ENCODE measurements around the gene ADCK1. TPM values are rescaled to one million over a fixed set of nuclear protein-coding genes. Genes with fewer than 3 reads are reported as not detected.

Gene ADCK1
- total RNA-seq, 2 experiments from 2014 or later = 7.1 to 8.7 TPM

GRCh38 chr14:77917491-77918201 lies 117.7 kb downstream of the ADCK1 start:
- H3K36me3 ChIP-seq (ENCODE audit: insufficient read depth, low read length) = no peaks in the 10 kb centered on the region
- no peak for ATAC-seq (ENCODE audit: poor library complexity)
- POLR2A ChIA-PET = no interaction called here

GRCh38 chr14:77918448-77918847 lies 118.5 kb downstream of the ADCK1 start:
- H3K36me3 Mint-ChIP-seq (ENCODE audit: low read depth) = peaks cover 55% of the 10 kb centered on the region
- ChIA-PET POLR2A (no interaction called here), CTCF (no interaction called here)
- H3K4me1 Mint-ChIP-seq (ENCODE audit: low read depth) = no peaks in the 10 kb centered on the region
- H3K4me3 Mint-ChIP-seq = no peak overlapping the region
- Histone ChIP-seq H3K4me1 (ENCODE audit: insufficient read depth, low read length) (no peaks in the 10 kb centered on the region), H3K36me3 (ENCODE audit: insufficient read depth, low read length) (no peaks in the 10 kb centered on the region), H3K27ac (ENCODE audit: low read depth in 1 of 2, low read length in 2 of 2) (no peak overlapping the region), H3K27me3 (ENCODE audit: control insufficient read depth in 1 of 2, insufficient read depth in 2 of 2, low read length in 2 of 2) (no peaks in the 10 kb centered on the region), H3K9me3 (ENCODE audit: control insufficient read depth in 1 of 2, insufficient read depth in 1 of 2, low read length in 2 of 2) (peaks cover 0 to 4% of the 10 kb centered on the region in 2 experiments), H3K4me3 (ENCODE audit: low read length) (no peak overlapping the region)
- DNase-seq (no peak), ATAC-seq (ENCODE audit: poor library complexity) (no peak)
- H3K27me3 Mint-ChIP-seq = no peaks in the 10 kb centered on the region
- intact Hi-C loops (cut with DNase I, micrococcal nuclease) = no loop called here
- TF ChIP-seq CTCF (IDR thresholded peaks at IDR 0.05) = no peak
- no peaks in the 10 kb centered on the region for H3K9me3 Mint-ChIP-seq
- no peak overlapping the region for H3K27ac Mint-ChIP-seq

More at GRCh38 chr14:77917491-77918201, 117.7 kb downstream of the ADCK1 start:
- Mint-ChIP-seq H3K27me3 (no peaks in the 10 kb centered on the region), H3K36me3 (ENCODE audit: low read depth) (peaks cover 51% of the 10 kb centered on the region), H3K9me3 (no peaks in the 10 kb centered on the region), H3K4me1 (ENCODE audit: low read depth) (no peaks in the 10 kb centered on the region), H3K27ac (no peak overlapping the region), H3K4me3 (no peak overlapping the region)
- DNase-seq = no peak
- TF ChIP-seq CTCF (IDR thresholded peaks at IDR 0.05) = no peak
- Histone ChIP-seq H3K9me3 (ENCODE audit: control insufficient read depth in 1 of 2, insufficient read depth in 1 of 2, low read length in 2 of 2) (peaks cover 0 to 8% of the 10 kb centered on the region in 2 experiments), H3K4me1 (ENCODE audit: insufficient read depth, low read length) (no peaks in the 10 kb centered on the region), H3K4me3 (ENCODE audit: low read length) (no peak overlapping the region), H3K27me3 (ENCODE audit: control insufficient read depth in 1 of 2, insufficient read depth in 2 of 2, low read length in 2 of 2) (no peaks in the 10 kb centered on the region), H3K27ac (ENCODE audit: low read depth in 1 of 2, low read length in 2 of 2) (no peak overlapping the region)
- CTCF ChIA-PET = no interaction called here
- intact Hi-C loops (cut with DNase I, micrococcal nuclease) = no loop called here

- H3K4me3 Mint-ChIP-seq = no peak overlapping the region
- H3K27me3 Mint-ChIP-seq = no peaks in the 10 kb centered on the region
- TF ChIP-seq CTCF (IDR thresholded peaks at IDR 0.05) = no peak
- H3K4me1 Mint-ChIP-seq (ENCODE audit: low read depth) = no peaks in the 10 kb centered on the region
- Histone ChIP-seq H3K27ac (ENCODE audit: low read depth in 1 of 2, low read length in 2 of 2) (no peak overlapping the region), H3K4me1 (ENCODE audit: insufficient read depth, low read length) (no peaks in the 10 kb centered on the region), H3K9me3 (ENCODE audit: control insufficient read depth in 1 of 2, insufficient read depth in 1 of 2, low read length in 2 of 2) (peaks cover 0 to 3% of the 10 kb centered on the region in 2 experiments), H3K4me3 (ENCODE audit: low read length) (no peak overlapping the region), H3K27me3 (ENCODE audit: control insufficient read depth in 1 of 2, insufficient read depth in 2 of 2, low read length in 2 of 2) (no peaks in the 10 kb centered on the region), H3K36me3 (ENCODE audit: insufficient read depth, low read length) (no peaks in the 10 kb centered on the region)
- intact Hi-C loops (cut with DNase I, micrococcal nuclease) = no loop called here
- H3K9me3 Mint-ChIP-seq = no peaks in the 10 kb centered on the region
- CTCF ChIA-PET = no interaction called here
- H3K36me3 Mint-ChIP-seq (ENCODE audit: low read depth) = peaks cover 61% of the 10 kb centered on the region
- no peak for ATAC-seq (ENCODE audit: poor library complexity)
- no peak for DNase-seq
- POLR2A ChIA-PET = no interaction called here
- H3K27ac Mint-ChIP-seq = no peak overlapping the region
Observed at GRCh38 chr14:77920312-77920711, 120.4 kb downstream of the ADCK1 start.
